Uterus (tissue), 2 donors: ENCODE results near the gene VAV1.
"Not testable (repeated sequence)": the region's sequence is repeated elsewhere in the genome, so short reads cannot be mapped to it uniquely, and the experiment has no call there.

Experiments used
- CTCF ChIP-seq, 4 experiments: fragments of 200-600 bp in 2 of 4; fragments of 450-650 bp in 2 of 4; sonication (generic) in 2 of 4; IDR thresholded peaks; one replicate each; pipeline ENCODE4 v1.5.1; 2016 to 2019; ENCODE audit warnings: antibody characterized with exemption in 4 of 4, mild to moderate bottlenecking in 2 of 4, moderate library complexity in 1 of 4
- POLR2A ChIP-seq, 2 donors: fragments of 450-650 bp; IDR thresholded peaks; one replicate each; pipeline ENCODE4 v1.6.1; 2016; ENCODE audit warnings: antibody characterized with exemption in 2 of 2, mild to moderate bottlenecking in 1 of 2, moderate library complexity in 1 of 2

- not testable (repeated sequence) for TF ChIP-seq CTCF, POLR2A (IDR thresholded peaks at IDR 0.05)
These were observed 96.8 kb downstream of the VAV1 start for GRCh38 chr19:6869151-6869882.
